ENCODE measurements around the gene ARID5B. TPM values are rescaled to one million over a fixed set of nuclear protein-coding genes. Genes with fewer than 3 reads are reported as not detected.

Gene ARID5B
- total RNA-seq, 1 experiment from 2014 or later: 168 TPM

- no peak overlapping the region for H3K27ac Mint-ChIP-seq (ENCODE audit: unreplicated experiment)
- peaks cover 38% of the 10 kb centered on the region for H3K9me3 Mint-ChIP-seq (ENCODE audit: unreplicated experiment)
- peaks cover 18% of the 10 kb centered on the region for H3K4me1 Mint-ChIP-seq (ENCODE audit: low read depth, unreplicated experiment)
- H3K27me3 ChIP-seq (replicated peaks; ENCODE audit: control insufficient read depth, insufficient read depth, low read length): no peaks in the 10 kb centered on the region
- H3K27me3 Mint-ChIP-seq (ENCODE audit: insufficient read depth, unreplicated experiment): no peaks in the 10 kb centered on the region
- H3K9me3 ChIP-seq: no peaks in the 10 kb centered on the region
- H3K4me1 ChIP-seq: peaks cover 12% of the 10 kb centered on the region
- intact Hi-C loops (cut with micrococcal nuclease; ENCODE audit: unreplicated experiment): no loop called here
- no peak overlapping the region for H3K4me3 ChIP-seq (ENCODE audit: low read depth, low read length)
- TF ChIP-seq CTCF (IDR thresholded peaks at IDR 0.05; ENCODE audit: insufficient read depth in 1 of 2, low read depth in 1 of 2, low read length in 1 of 2, severe bottlenecking in 1 of 2, unreplicated experiment in 1 of 2): no peak
- ChIA-PET POLR2A (no interaction called here), CTCF (no interaction called here)
- no peak overlapping the region for H3K4me3 Mint-ChIP-seq (ENCODE audit: unreplicated experiment)
- BruUV-seq (replicated peaks): no TSS peak
- no peak for DNase-seq
- H3K36me3 Mint-ChIP-seq (ENCODE audit: insufficient read depth, unreplicated experiment): no peaks in the 10 kb centered on the region
- H3K36me3 ChIP-seq (ENCODE audit: control insufficient read depth, insufficient read depth, low read length): no peaks in the 10 kb centered on the region
Observed at GRCh38 chr10:61857746-61858145, 43.8 kb upstream of the ARID5B start.

- H3K4me3 Mint-ChIP-seq (ENCODE audit: unreplicated experiment): no peak overlapping the region
- Histone ChIP-seq H3K27me3 (replicated peaks; ENCODE audit: control insufficient read depth, insufficient read depth, low read length) (no peaks in the 10 kb centered on the region), H3K36me3 (ENCODE audit: control insufficient read depth, insufficient read depth, low read length) (no peaks in the 10 kb centered on the region), H3K4me3 (ENCODE audit: low read depth, low read length) (no peak overlapping the region), H3K4me1 (no peaks in the 10 kb centered on the region), H3K9me3 (no peaks in the 10 kb centered on the region)
- BruUV-seq (replicated peaks): no TSS peak
- CTCF ChIA-PET: no interaction called here
- no peaks in the 10 kb centered on the region for H3K27me3 Mint-ChIP-seq (ENCODE audit: insufficient read depth, unreplicated experiment)
- peaks cover 38% of the 10 kb centered on the region for H3K9me3 Mint-ChIP-seq (ENCODE audit: unreplicated experiment)
- no peak for TF ChIP-seq CTCF (IDR thresholded peaks at IDR 0.05; ENCODE audit: insufficient read depth in 1 of 2, low read depth in 1 of 2, low read length in 1 of 2, severe bottlenecking in 1 of 2, unreplicated experiment in 1 of 2)
- H3K4me1 Mint-ChIP-seq (ENCODE audit: low read depth, unreplicated experiment): peaks cover 18% of the 10 kb centered on the region
- POLR2A ChIA-PET: no interaction called here
- intact Hi-C loops (cut with micrococcal nuclease; ENCODE audit: unreplicated experiment): no loop called here
- DNase-seq: no peak
- peak overlapping the region; percentile 5 for H3K27ac Mint-ChIP-seq (ENCODE audit: unreplicated experiment)
- H3K36me3 Mint-ChIP-seq (ENCODE audit: insufficient read depth, unreplicated experiment): no peaks in the 10 kb centered on the region
Observed at GRCh38 chr10:61859786-61860185, 41.7 kb upstream of the ARID5B start.

GRCh38 chr10:61860964-61861758, 40.3 kb upstream of the ARID5B start:
- H3K4me1 ChIP-seq: no peaks in the 10 kb centered on the region
- Mint-ChIP-seq H3K27ac (ENCODE audit: unreplicated experiment) (no peak overlapping the region), H3K4me3 (ENCODE audit: unreplicated experiment) (no peak overlapping the region), H3K9me3 (ENCODE audit: unreplicated experiment) (peaks cover 30% of the 10 kb centered on the region), H3K4me1 (ENCODE audit: low read depth, unreplicated experiment) (peaks cover 6% of the 10 kb centered on the region), H3K36me3 (ENCODE audit: insufficient read depth, unreplicated experiment) (no peaks in the 10 kb centered on the region), H3K27me3 (ENCODE audit: insufficient read depth, unreplicated experiment) (no peaks in the 10 kb centered on the region)
- intact Hi-C loops (cut with micrococcal nuclease; ENCODE audit: unreplicated experiment): no loop called here
- CTCF ChIA-PET: interaction anchor here (0.6 kb wide), 1 partner anchor 36 kb away, joined by 4 read pairs; no protein-coding TSS in a partner anchor
- no peaks in the 10 kb centered on the region for H3K36me3 ChIP-seq (ENCODE audit: control insufficient read depth, insufficient read depth, low read length)
- TF ChIP-seq CTCF (IDR thresholded peaks at IDR 0.05; ENCODE audit: insufficient read depth in 1 of 2, low read depth in 1 of 2, low read length in 1 of 2, severe bottlenecking in 1 of 2, unreplicated experiment in 1 of 2): no peak
- no peaks in the 10 kb centered on the region for H3K27me3 ChIP-seq (replicated peaks; ENCODE audit: control insufficient read depth, insufficient read depth, low read length)
- H3K4me3 ChIP-seq (ENCODE audit: low read depth, low read length): no peak overlapping the region
- H3K9me3 ChIP-seq: no peaks in the 10 kb centered on the region
- DNase-seq: no peak
- POLR2A ChIA-PET: no interaction called here
- BruUV-seq (replicated peaks): no TSS peak

Measured in Caco-2 (cell line).